ENCODE results near the gene ABCB11. TPM values are rescaled to one million over a fixed set of nuclear protein-coding genes. Genes with fewer than 3 reads are reported as not detected.

Gene ABCB11
- total and polyA plus RNA-seq, 10 of the 15 experiments (the other 5 are each of a cell fraction or from before 2014, with no cell fraction given), result not detected

- no peak for TF ChIP-seq RB1 (IDR thresholded peaks at IDR 0.05; ENCODE audit: borderline replicate concordance)
- no peak for TF ChIP-seq ZBED1 (IDR thresholded peaks at IDR 0.05; ENCODE audit: borderline replicate concordance)
- TF ChIP-seq NR2F1 (conservative IDR thresholded peaks at IDR 0.05), result no peak
- TF ChIP-seq, protein P1, sequence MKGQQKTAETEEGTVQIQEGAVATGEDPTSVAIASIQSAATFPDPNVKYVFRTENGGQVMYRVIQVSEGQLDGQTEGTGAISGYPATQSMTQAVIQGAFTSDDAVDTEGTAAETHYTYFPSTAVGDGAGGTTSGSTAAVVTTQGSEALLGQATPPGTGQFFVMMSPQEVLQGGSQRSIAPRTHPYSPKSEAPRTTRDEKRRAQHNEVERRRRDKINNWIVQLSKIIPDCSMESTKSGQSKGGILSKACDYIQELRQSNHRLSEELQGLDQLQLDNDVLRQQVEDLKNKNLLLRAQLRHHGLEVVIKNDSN (IDR thresholded peaks at IDR 0.05; ENCODE audit: borderline replicate concordance, extremely low read length, insufficient read depth, low read depth, low read length), result no peak
- no peak for TF ChIP-seq JUND (IDR thresholded peaks at IDR 0.05; ENCODE audit: low read depth, low read length)
- TF ChIP-seq FOXK2 (IDR thresholded peaks at IDR 0.05), result no peak
These were observed 133.7 kb downstream of the ABCB11 start (continued) for GRCh38 chr2:168897449-168897848.

DNA sequence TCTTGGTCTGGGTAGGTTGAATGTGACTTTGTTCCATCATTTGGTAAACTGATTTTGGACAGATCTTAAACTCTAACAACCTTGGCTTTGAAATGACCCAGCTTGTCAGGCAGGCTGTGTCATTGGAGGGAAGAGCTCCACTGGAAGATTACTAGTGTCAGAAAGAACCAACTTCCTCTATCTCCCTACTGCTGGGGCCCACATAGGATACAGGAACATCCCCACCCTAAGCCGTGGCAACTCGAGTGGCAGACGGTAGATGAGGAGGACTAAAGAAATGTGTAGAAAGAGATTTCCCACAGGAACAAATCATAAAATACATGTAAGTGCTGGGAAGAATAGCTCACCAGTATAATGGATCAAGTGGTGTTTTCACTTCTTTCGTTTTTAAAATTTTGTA is 134.3 kb downstream of the ABCB11 start:
- H3K9me3 ChIP-seq (replicated peaks; ENCODE audit: control insufficient read depth, insufficient read depth, low read length), result no peaks in the 10 kb centered on the region
- in situ Hi-C loops (cut with MboI) (no loop called here), intact Hi-C loops (cut with micrococcal nuclease; ENCODE audit: unreplicated experiment) (no loop called here)
- no peak overlapping the region for H3K27ac ChIP-seq (ENCODE audit: control insufficient read depth, insufficient read depth)
- DNase-seq (ENCODE audit: low read depth, low spot score), result no peak
- H3K9ac ChIP-seq (ENCODE audit: control insufficient read depth, insufficient read depth, low read length), result no peak overlapping the region
- no peaks in the 10 kb centered on the region for H4K20me1 ChIP-seq (ENCODE audit: control insufficient read depth, insufficient read depth)
- ChIA-PET CTCF (no interaction called here), RAD21 (ENCODE audit: unreplicated experiment) (no interaction called here), POLR2A (no interaction called here), SMC1A (ENCODE audit: uncharacterized antibody, unreplicated experiment) (no interaction called here)
- no peak overlapping the region for H2AFZ ChIP-seq (ENCODE audit: control insufficient read depth, low read depth, low read length)
- no peaks in the 10 kb centered on the region for H3K4me1 ChIP-seq (ENCODE audit: control insufficient read depth, insufficient read depth, low read length)
- H3K4me2 ChIP-seq (ENCODE audit: control insufficient read depth, insufficient read depth), result no peak overlapping the region
- H3K36me3 ChIP-seq (ENCODE audit: control insufficient read depth in 2 of 2, insufficient read depth in 2 of 2, low read length in 1 of 2), result no peaks in the 10 kb centered on the region
- no TSS peak for BruUV-seq (replicated peaks)
- no peak for FAIRE-seq
- no peak overlapping the region for H3K4me3 ChIP-seq
- peaks cover 0 to 3% of the 10 kb centered on the region in 2 experiments; a peak in 1 of 4 replicates for H3K27me3 ChIP-seq (replicated peaks in 1 of 2; ENCODE audit: control insufficient read depth in 2 of 2, insufficient read depth in 2 of 2, low read length in 1 of 2)
- no peaks in the 10 kb centered on the region for H3K79me2 ChIP-seq (ENCODE audit: control insufficient read depth, insufficient read depth, low read length)
- ATAC-seq, result no peak
- 48% methylated on average over 4 of the region's 4 CpGs for WGBS (ENCODE audit: insufficient coverage, insufficient replicate concordance, low lambda C conversion rate, missing lambda C conversion rate)
- TF ChIP-seq RB1 (IDR thresholded peaks at IDR 0.05; ENCODE audit: borderline replicate concordance) (no peak), ZBTB11 (CRISPR knock-in tag; IDR thresholded peaks at IDR 0.05) (no peak), NFIC (IDR thresholded peaks at IDR 0.05; ENCODE audit: low read depth, low read length) (no peak), TAF1 (IDR thresholded peaks at IDR 0.05; ENCODE audit: borderline replicate concordance, low read depth, low read length) (no peak), HDAC2 (IDR thresholded peaks at IDR 0.05) (no peak), NR2C2 (IDR thresholded peaks at IDR 0.05; ENCODE audit: borderline replicate concordance, control insufficient read depth, insufficient read length, low read depth) (no peak), EP300 (IDR thresholded peaks at IDR 0.05; ENCODE audit: borderline replicate concordance in 1 of 2, control insufficient read depth in 1 of 2, low read depth in 2 of 2, low read length in 2 of 2) (no peak), PAX8 (IDR thresholded peaks at IDR 0.05) (no peak), PML (IDR thresholded peaks at IDR 0.05; ENCODE audit: low read length) (no peak), RFX5 (IDR thresholded peaks at IDR 0.05; ENCODE audit: low read depth, low read length) (no peak), SMC3 (IDR thresholded peaks at IDR 0.05; ENCODE audit: borderline replicate concordance, low read length) (no peak)

All from GM12878 (cell line).